Ammon's horn (tissue), 1 donor: ENCODE data around the gene ST8SIA4.

Experiments
- DNase-seq: peaks from one replicate; pipeline ENCODE4 v3.0.0-alpha.2; 2016; ENCODE audit warnings: low spot score

Gene ST8SIA4

DNA sequence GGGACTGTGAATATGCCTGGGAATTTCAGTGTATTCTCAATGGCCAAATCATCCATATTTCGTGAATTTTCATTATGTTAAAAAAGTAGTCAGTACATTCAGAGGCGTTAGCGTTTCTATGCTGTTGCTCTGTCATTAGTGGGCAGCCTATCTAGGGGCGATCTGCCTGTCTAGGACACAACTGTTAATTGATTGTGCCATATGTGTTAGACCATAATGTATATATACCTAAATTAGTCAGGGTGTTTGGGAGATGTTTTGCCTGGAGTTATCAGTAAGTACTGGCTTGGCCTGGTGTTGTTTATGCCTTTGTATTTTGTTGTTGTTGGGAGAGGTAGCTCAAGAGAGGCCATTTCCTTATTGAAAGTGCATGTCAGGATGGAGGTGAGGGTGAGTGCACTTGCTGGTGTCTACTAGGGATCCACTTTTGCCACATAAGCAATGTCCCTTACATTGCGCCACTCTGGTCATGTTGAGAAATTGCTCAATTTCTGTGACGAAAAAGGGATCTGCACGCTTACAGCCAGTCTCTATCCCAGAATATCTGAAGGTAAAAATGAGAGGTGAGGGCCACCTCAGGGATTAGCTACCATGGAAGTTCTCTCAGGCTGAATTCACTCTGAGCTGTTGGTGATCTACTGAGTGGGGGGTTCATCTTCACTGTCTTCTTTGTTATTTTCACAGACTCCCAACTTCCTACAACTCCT lies 123.3 kb downstream of the ST8SIA4 start:
- DNase-seq = peak; percentile 44

DNA sequence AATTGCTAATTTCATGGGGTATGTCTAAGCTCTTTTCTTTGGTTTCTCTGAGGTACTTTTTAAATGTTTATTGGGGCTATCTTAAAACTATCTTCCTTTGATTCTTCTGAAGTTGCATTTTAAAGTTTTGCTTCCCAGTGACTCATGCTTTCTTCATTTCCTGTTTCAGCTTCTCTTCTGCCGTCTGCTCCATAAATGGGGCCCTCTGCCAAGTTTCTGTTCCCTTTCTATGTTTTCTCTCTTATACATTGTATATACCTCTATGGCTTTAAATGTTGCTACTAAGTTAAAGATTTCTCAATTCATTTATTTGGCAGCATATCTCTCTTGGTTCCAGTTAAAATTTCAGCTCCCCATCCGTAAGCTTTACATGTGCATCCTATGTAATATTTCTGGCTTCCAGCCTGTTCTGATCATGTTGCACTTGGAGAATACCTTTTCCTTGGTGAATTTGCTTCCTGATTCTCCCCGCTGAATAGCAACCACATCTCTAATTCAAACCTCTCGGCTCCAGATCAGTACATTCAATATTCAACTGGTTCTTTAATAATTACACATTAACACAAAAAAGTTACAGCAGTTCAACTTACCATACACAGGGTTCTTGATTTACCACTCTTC lies 125.3 kb downstream of the ST8SIA4 start:
- DNase-seq = peak; percentile 36

DNA sequence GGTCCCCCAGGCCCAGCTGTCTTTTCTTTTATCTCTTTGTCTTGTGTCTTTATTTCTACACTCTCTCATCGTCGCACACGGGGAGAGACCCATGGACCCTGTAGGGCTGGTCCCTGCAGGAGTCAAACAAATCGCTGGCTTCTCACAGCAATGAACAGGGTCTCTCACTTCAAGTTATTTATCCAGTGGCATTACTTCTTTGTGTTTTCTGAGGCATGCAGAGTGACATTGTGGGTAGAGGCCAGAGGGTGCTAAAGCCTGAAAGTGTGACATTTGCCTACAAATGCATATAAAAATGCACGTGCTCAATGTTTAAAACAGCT lies 127.6 kb downstream of the ST8SIA4 start:
- no peak for DNase-seq

DNA sequence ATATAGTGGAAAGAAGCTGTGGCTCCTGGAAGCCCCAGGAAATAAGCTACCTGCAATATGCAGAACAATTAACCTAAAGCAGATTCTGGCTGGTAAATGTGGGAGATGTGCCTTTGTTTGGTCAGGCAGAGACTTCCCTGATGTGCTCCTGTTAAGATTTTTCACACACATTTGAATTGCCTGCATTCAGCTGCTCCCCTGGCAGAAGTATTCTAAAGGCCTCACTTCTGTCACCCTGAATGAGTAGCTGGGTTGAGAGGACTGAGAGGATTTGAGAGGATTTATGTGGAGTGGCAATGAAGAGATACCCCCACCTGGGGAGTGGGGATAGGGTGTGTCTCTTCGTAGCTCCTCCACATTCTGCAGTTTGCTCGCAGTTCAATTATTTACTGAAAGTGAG lies 130.5 kb downstream of the ST8SIA4 start:
- DNase-seq = no peak

DNA sequence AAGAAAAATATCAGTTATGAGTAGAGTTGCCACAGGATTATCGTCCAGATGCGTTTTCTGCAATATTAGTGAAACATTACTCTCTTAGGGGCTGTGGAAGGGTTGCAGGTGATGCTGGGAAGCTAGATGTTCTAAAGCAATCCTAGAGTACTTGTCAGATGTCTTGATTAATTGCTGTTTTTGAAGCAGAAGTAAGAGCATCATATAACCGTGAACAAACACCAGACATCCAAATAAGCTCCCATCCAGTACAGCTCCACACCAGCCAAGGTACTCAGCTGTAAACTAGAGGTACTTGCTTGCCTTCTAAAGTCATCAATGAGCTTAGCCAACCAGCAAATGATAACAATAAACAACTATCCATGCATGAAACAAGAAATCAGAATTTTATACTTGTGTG lies 131.1 kb downstream of the ST8SIA4 start:
- DNase-seq = no peak

DNA sequence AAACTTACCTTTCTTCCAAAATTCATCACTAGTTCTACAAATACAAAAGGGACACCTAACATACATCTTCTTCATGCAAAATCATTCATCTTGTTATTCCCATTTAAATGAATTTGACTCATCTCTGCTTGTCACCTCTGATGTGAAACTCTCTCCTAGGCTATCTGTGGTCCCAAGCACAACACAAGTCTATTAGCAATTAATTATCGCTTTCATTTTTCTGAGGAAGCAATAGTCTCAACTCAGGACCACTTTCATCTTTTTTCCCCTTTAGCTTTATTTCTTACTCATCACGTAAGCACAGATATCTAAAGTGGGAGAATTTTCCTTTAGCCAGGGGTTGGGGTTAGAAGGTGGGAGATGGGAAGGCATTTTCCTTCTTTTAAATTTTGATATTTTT lies 131.9 kb downstream of the ST8SIA4 start:
- DNase-seq = no peak

DNA sequence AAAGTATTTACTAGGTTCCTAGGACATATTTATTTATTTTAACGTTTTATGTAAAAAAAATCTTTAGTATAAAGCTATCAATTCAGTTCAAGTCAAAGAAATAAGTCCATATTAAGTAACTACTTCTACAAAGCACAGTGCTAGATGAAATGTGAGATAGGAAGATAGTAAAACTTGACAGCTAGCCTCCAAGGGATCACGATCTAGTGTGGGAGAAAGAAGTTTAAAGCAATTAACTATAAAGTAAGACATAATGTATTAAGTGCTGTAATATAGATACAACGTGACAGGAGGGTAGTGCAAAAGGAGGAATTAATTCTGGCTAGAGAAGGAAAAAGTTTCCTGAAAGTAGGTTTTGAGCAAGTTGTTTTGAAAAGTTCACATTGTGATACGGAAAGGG lies 134.9 kb downstream of the ST8SIA4 start:
- no peak for DNase-seq

DNA sequence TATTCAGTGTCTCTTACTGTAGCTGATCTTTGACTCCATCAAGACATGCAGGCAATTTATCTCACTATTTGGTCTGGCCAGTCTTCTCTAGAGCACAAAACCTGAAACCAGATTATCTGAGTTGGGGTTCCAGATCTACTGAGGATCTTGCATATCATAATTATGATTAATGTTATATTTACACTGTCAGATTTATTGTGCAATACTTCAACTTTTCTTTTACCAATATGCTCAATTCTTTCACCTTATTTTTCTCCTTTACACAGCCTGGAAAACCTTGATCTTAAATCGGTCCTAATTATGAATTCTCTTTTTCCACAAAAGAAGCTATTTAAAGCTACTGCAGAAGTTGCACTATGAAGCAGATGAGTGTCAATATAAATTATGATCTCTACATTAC lies 140.1 kb downstream of the ST8SIA4 start:
- DNase-seq = no peak

DNA sequence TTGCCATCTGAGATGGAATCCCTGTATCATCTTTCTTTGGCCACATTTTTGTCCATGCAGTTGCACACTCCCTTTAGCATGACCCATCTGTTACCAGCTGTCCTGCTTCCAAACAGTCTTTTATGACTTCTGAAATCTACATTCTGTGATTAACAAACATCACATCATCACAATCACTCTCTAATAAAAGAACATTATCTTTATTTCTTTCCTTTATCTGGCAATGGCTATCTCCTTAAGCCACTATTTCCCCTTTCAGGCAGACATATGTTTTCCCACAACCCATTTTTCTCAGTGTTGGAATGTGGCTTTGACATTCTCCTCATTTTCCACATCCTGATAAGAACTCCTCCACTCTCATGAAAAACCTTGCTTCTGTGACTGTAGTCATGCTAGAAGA lies 141.0 kb downstream of the ST8SIA4 start:
- no peak for DNase-seq

DNA sequence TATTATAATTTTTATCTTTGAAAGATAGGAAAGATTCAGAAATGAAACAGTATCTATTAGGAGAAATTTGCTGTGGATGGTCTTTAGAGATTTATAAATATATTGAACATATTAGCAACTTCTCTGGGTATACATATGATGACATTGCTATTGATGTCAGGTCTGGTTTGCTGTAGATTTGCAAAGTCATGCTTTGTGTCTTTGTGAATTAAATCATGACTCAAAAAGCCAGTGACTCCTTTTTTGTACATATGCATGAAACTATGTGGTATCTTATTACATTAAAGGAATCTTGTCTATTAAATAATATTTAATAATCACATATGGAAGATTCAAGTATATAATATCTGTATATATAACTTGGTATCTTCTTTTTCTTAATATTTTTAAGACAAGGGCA lies 141.9 kb downstream of the ST8SIA4 start:
- no peak for DNase-seq

DNA sequence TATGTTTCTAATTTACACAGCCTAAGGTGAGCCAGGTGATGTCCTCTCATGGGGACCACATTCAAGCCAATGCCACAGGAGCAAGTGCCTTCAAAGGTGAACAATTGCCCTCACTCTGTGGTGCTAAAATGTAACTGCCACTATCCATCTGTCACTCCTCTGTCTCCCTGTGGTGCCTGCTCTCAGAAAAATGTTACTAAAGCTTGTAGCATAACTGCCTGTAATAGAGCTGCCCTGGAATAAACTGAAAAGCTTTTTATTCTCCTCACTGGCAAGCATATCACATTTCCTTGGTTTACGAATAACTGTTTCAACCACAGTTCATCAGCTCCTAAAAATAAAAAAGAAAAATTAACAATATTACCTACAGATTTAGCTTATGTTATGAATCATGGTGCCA lies 142.4 kb downstream of the ST8SIA4 start:
- no peak for DNase-seq

DNA sequence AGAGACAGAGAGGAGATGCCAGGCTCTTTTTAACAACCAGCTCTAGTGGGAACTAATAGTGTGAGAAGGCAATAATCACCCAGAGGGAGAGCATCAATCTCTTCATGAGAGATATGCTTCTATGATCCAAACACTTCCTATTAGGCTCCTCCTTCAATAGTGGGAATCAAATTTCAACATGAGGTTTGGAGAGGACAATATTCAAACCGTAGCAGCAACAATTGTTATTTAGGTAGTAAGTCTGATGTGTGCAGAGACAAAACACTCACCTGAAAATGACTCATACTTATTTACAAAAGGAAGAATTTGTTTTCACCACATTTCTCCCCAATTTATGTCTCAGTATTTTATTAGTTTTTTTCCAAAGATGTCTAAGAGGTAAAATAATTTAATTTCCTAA lies 144.3 kb downstream of the ST8SIA4 start:
- no peak for DNase-seq

DNA sequence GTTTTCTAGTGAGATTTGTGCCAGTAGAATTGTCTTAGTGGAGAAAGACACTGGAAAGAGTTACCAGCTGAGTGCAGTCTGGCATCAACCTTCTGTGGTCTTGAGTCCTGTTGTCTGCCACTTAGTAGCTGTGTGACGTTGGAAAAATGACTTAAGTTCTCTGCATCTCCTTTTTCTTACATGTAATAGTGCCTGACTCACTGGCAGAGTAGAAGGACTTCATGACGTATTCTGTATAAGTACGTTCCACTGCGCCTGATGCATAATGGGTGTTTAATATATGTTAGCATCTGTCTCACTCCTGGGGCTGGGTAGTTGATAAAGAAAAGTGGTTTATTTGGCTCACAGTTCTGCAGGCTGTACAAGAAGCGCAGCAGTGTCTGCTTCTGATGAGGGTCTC lies 144.8 kb downstream of the ST8SIA4 start:
- no peak for DNase-seq

DNA sequence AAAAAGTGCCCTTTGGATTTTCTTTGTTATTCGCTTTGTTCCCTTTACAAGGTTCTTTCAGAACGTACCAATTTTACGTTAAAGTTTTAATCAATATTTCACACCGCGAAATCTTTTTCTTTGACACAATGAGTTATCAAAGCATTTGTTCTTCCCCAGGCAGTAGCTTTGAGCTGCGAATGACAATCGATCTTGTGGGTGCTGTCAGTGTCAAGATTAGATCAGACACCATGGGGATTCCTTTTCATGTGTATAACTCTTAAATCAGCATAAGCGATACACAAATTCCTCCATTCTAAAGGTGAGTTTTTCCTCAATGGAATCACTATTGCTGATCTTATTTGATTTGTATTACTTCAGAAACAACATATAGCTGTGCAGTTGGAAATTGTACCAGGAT lies 145.5 kb downstream of the ST8SIA4 start:
- DNase-seq = no peak
